ENCODE measurements around the gene ENOX2.
"Not testable (repeated sequence)": the region's sequence is repeated elsewhere in the genome, so short reads cannot be mapped to it uniquely, and the experiment has no call there.

Gene ENOX2

GRCh38 chrX:130805903-130806302 is 97.1 kb downstream of the ENOX2 start:
- Histone ChIP-seq H3K36me3 (no peaks in the 10 kb centered on the region), H3K27me3 (no peaks in the 10 kb centered on the region), H3K4me1 (ENCODE audit: control insufficient read depth in 1 of 2, insufficient read depth in 1 of 2, low read depth in 1 of 2, low read length in 1 of 2) (no peaks in the 10 kb centered on the region), H3K9me3 (no peaks in the 10 kb centered on the region), H3K4me3 (ENCODE audit: low read depth in 1 of 2, low read length in 1 of 2) (no peak overlapping the region), H3K27ac (no peak overlapping the region)
- TF ChIP-seq CTCF (IDR thresholded peaks at IDR 0.05): no peak

DNA sequence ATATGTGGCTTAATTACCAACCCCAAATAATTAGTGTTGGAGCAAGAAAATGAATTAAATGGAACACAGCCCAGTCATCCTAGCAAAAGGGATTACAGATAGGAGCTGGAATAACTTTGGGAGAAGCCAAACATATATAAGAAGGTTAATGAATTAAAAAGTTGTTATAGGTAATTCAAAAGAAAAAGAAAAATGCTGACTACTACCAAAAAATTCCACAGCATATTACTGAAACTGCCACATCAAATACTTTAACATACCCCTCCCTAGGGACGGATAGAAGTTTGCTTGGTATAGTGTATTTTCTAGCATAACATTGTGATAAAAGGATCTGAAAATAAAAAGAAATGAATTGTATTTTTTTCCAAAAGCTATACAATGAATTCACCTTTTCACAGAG is 99.5 kb downstream of the ENOX2 start:
- no peak overlapping the region for H3K4me3 ChIP-seq (ENCODE audit: low read depth in 1 of 2, low read length in 1 of 2)
- H3K9me3 ChIP-seq: no peaks in the 10 kb centered on the region
- H3K36me3 ChIP-seq: no peaks in the 10 kb centered on the region
- no peak overlapping the region for H3K27ac ChIP-seq
- H3K4me1 ChIP-seq (ENCODE audit: control insufficient read depth in 1 of 2, insufficient read depth in 1 of 2, low read depth in 1 of 2, low read length in 1 of 2): no peaks in the 10 kb centered on the region
- no peak for TF ChIP-seq CTCF (IDR thresholded peaks at IDR 0.05)
- no peaks in the 10 kb centered on the region for H3K27me3 ChIP-seq

- TF ChIP-seq CTCF (IDR thresholded peaks at IDR 0.05): no peak
- H3K27me3 ChIP-seq: no peaks in the 10 kb centered on the region
- H3K9me3 ChIP-seq: no peaks in the 10 kb centered on the region
- no peaks in the 10 kb centered on the region for H3K4me1 ChIP-seq (ENCODE audit: control insufficient read depth in 1 of 2, insufficient read depth in 1 of 2, low read depth in 1 of 2, low read length in 1 of 2)
- H3K4me3 ChIP-seq (ENCODE audit: low read depth in 1 of 2, low read length in 1 of 2): no peak overlapping the region
- H3K36me3 ChIP-seq: no peaks in the 10 kb centered on the region
- H3K27ac ChIP-seq: no peak overlapping the region
Observed at GRCh38 chrX:130801901-130802300, 101.1 kb downstream of the ENOX2 start.

DNA sequence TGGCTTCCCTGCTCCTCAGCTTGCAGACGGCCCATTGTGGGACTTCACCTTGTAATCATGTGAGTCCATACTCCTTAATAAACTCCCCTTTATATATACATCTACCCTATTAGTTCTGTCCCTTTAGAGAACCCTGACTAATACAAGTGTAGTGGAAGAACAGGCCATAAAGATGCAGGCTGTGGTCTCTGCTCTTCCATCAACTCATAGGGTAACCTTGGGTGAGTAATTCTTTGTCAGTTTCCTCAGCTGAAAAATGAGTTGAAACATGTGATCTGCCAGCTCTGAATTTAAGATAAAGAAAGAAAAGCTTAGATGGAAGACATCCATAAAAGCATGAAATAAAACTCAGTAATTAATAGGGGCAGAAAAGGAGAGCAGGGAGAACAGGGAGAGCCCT is 103.6 kb downstream of the ENOX2 start:
- no peak overlapping the region for H3K27ac ChIP-seq
- no peak for TF ChIP-seq CTCF (IDR thresholded peaks at IDR 0.05)
- H3K27me3 ChIP-seq: no peaks in the 10 kb centered on the region
- no peaks in the 10 kb centered on the region for H3K9me3 ChIP-seq
- no peak overlapping the region for H3K4me3 ChIP-seq (ENCODE audit: low read depth in 1 of 2, low read length in 1 of 2)
- no peaks in the 10 kb centered on the region for H3K4me1 ChIP-seq (ENCODE audit: control insufficient read depth in 1 of 2, insufficient read depth in 1 of 2, low read depth in 1 of 2, low read length in 1 of 2)
- H3K36me3 ChIP-seq: no peaks in the 10 kb centered on the region

- H3K4me1 ChIP-seq (ENCODE audit: control insufficient read depth in 1 of 2, insufficient read depth in 1 of 2, low read depth in 1 of 2, low read length in 1 of 2): no peaks in the 10 kb centered on the region
- no peaks in the 10 kb centered on the region for H3K9me3 ChIP-seq
- no peaks in the 10 kb centered on the region for H3K36me3 ChIP-seq
- TF ChIP-seq CTCF (IDR thresholded peaks at IDR 0.05): no peak
- H3K27me3 ChIP-seq: no peaks in the 10 kb centered on the region
- no peak overlapping the region for H3K4me3 ChIP-seq (ENCODE audit: low read depth in 1 of 2, low read length in 1 of 2)
- no peak overlapping the region for H3K27ac ChIP-seq
Observed at GRCh38 chrX:130793975-130794374, 109.0 kb downstream of the ENOX2 start.

DNA sequence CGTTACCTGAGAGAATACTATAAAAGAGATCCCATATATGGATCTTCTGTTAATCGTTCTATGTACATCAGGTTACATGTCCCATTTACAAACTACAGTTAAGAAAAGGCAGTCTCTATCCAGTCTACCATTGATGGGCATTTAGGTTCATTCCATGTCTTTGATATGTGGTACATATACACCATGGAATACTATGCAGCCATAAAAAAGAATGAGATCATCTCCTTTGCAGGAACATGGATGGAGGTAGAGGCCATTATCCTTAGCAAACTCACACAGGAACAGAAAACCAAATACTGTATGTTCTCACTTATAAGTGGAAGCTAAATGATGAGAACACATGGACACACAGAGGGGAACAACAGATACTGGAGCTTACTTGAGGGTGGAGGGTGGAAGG is 111.1 kb downstream of the ENOX2 start:
- H3K9me3 ChIP-seq; H3K36me3 ChIP-seq; H3K27ac ChIP-seq; H3K4me3 ChIP-seq (ENCODE audit: low read depth in 1 of 2, low read length in 1 of 2); H3K4me1 ChIP-seq (ENCODE audit: control insufficient read depth in 1 of 2, insufficient read depth in 1 of 2, low read depth in 1 of 2, low read length in 1 of 2); H3K27me3 ChIP-seq: not testable (repeated sequence)
